Omental fat pad (tissue), 4 donors: ENCODE measurements around the gene LIPM. TPM values are rescaled to one million over a fixed set of nuclear protein-coding genes. Genes with fewer than 3 reads are reported as not detected.

Source experiments
- ATAC-seq: fragments of 150-250 bp; one replicate; pipeline ENCODE4 v1.9.1; 2016; ENCODE audit warnings: mild to moderate bottlenecking, moderate library complexity; ENCODE audit not compliant: low FRiP score
- DNase-seq: peaks from one replicate; pipeline ENCODE4 v3.0.0-alpha.2; 2019; ENCODE audit warnings: low spot score
- CTCF ChIP-seq, 3 donors: fragments of 450-650 bp; IDR thresholded peaks; one replicate each; pipeline ENCODE4 v1.5.1; 2016 to 2017; ENCODE audit warnings: antibody characterized with exemption in 3 of 3, mild to moderate bottlenecking in 3 of 3, moderate library complexity in 2 of 3
- total RNA-seq, 4 donors: library from RNA; depleted of rRNA; stranded (reverse); fragments of >200 nt; gene quantifications; one replicate each; pipeline ENCODE4 v1.1.0, GENCODE V29; 2016

The LIPM gene
- total RNA-seq, 4 donors from 2014 or later, result not detected

DNA sequence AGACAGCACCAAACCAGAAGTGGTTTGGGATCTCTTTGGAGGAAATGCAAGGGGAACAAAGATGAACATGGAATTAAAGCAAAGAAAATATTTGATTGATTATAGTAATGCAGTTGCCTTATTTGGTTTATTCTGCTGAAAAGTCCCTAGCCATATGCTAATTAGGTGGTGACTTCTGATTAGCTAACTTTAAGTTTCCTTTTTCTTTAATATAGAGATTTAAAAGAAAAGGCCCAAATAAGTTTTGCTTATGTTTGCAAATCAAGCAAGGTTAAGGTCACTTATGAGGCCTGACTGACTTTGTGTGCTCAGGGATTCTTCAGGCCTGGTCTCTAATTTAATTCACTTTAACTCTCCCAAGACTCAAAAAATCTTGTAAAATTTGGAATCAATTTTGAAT lies 55.3 kb downstream of the LIPM start:
- DNase-seq (no peak), ATAC-seq (no peak)
- no peak for TF ChIP-seq CTCF (IDR thresholded peaks at IDR 0.05)

DNA sequence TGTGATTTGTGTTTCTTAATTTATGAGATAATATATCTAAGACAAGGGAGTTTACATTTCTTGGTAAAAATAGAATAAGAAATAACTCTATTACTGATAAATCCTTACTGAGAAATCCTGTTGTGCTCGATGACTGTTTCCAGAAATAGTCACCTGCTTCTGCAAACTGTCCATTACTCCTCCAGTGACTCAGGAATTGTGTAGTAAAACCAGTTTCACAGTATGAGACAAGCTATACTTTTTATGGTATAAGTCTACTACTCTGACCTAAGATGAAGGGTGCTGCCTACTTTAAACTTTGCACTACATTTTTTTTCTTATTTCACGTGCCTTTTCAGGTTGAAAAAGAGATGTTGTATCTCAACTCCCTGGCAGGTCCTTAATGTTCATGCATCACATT lies 56.0 kb downstream of the LIPM start:
- DNase-seq, result no peak
- no peak for TF ChIP-seq CTCF (IDR thresholded peaks at IDR 0.05)
- peak; percentile 67 for ATAC-seq

DNA sequence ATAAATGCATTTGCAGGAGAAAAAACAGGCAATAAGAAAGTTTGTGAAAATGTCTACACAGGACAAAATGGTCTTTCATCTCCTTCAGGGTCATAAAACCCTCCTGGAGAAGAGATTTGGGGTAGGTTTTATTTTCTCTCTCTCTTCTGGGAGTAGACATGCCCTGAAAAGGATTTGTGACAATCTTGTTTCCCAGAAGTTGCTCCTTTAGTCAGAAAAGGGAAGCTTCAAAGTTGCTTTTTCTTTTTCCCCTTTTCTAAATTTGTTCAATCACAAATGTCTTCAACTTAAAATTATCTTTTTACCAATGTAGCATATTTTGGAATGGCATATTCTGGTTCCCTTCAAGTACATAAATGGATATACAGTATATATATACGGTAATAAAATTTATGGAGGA lies 58.5 kb downstream of the LIPM start:
- ATAC-seq (no peak), DNase-seq (no peak)
- TF ChIP-seq CTCF (IDR thresholded peaks at IDR 0.05), result no peak

DNA sequence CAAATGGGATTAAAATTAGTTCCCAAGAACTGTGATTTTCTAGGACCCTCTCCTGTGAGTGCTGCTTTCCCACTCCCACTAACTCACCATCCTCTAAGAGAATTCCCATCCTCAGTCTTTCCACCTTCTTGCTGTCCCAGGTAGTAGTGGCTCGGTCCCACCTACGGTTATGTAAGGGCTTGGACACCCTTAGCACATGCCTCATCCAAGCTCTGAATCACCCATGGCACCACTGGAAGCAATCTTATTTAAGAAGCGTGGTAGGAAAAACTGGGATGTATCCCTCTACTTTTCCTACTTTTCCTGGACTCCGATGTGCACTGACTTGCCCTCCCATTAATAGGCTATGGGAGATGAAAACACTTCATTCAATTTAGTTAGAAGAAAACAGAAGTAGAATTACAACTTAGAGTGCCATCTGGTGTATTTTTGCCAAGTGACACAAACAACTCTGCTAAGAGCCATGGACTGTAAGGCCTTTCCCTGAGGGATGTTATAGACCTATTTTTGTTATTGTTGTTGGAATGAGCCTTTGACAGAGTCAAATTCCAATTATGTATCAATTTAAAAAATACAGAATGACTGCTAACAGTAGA lies 62.8 kb downstream of the LIPM start:
- DNase-seq (no peak), ATAC-seq (no peak)
- no peak for TF ChIP-seq CTCF (IDR thresholded peaks at IDR 0.05)

- ATAC-seq, result no peak
These were observed 63.9 kb downstream of the LIPM start for GRCh38 chr10:88866454-88866853.

GRCh38 chr10:88870089-88870488 lies 67.6 kb downstream of the LIPM start:
- DNase-seq (no peak), ATAC-seq (no peak)
- TF ChIP-seq CTCF (IDR thresholded peaks at IDR 0.05), result no peak

More at GRCh38 chr10:88866454-88866853, 63.9 kb downstream of the LIPM start:
- TF ChIP-seq CTCF (IDR thresholded peaks at IDR 0.05), result no peak
- DNase-seq, result no peak

Other genes starting within 250 kb of the LIPM start
- 10 to 100 TPM; 13.3 to 24.7 (median 18.3) TPM for gene RNLS, start 219.4 kb upstream of the LIPM start, total RNA-seq
- gene LIPJ, start 216.0 kb upstream of the LIPM start, total RNA-seq, result under 1 TPM in 3 of 4 donors, not detected in 1; 0.19 to 0.47 (median 0.46) TPM
- gene LIPF, start 138.3 kb upstream of the LIPM start, total RNA-seq, result not detected
- gene LIPK, start 96.5 kb upstream of the LIPM start, total RNA-seq, result not detected
- 1 to 10 TPM in 1 of 4 donors, under 1 TPM in 1, not detected in 2; 0.56 to 1.4 TPM for gene LIPN, start 42.7 kb upstream of the LIPM start, total RNA-seq
- gene ANKRD22, start 49.1 kb downstream of the LIPM start, total RNA-seq, result under 1 TPM in 1 of 4 donors, not detected in 3; 0.63 TPM
- gene STAMBPL1, start 77.5 kb downstream of the LIPM start, total RNA-seq, result 10 to 100 TPM; 14.4 to 25.1 (median 16.2) TPM
- 100 to 1,000 TPM; 144 to 840 (median 162) TPM for gene ACTA2, start 150.0 kb downstream of the LIPM start, total RNA-seq
- 10 to 100 TPM; 23.3 to 92.5 (median 46.7) TPM for gene FAS, start 188.1 kb downstream of the LIPM start, total RNA-seq